Loucy (cell line): ENCODE measurements around the gene B4GALT2.

Experiments
- H2AFZ ChIP-seq: fragments of 200-600 bp; sonication (generic); 2 replicates; pipeline ENCODE4 v1.6.0; 2016; ENCODE audit warnings: antibody characterized with exemption, mild to moderate bottlenecking, low read length, moderate library complexity
- H3F3A ChIP-seq: fragments of 200-600 bp; 2 replicates; pipeline ENCODE4 v1.6.0; 2016; ENCODE audit warnings: antibody characterized with exemption, low read depth, mild to moderate bottlenecking
- H3K27me3 ChIP-seq: fragments of 200-600 bp; sonication (generic); 2 replicates; pipeline ENCODE4 v1.6.1; 2014; ENCODE audit warnings: low read length, mild to moderate bottlenecking; ENCODE audit not compliant: insufficient read depth, poor library complexity, severe bottlenecking
- H3K36me3 ChIP-seq: fragments of 200-600 bp; sonication (generic); 2 replicates; pipeline ENCODE4 v1.6.1; 2016; ENCODE audit warnings: low read length; ENCODE audit not compliant: insufficient read depth
- H3K4me1 ChIP-seq: fragments of 200-600 bp; sonication (generic); 2 replicates; pipeline ENCODE4 v1.5.1; 2014; ENCODE audit warnings: low read length, mild to moderate bottlenecking; ENCODE audit not compliant: insufficient read depth, poor library complexity, severe bottlenecking
- H3K4me2 ChIP-seq: fragments of 200-600 bp; sonication (generic); 2 replicates; pipeline ENCODE4 v1.6.0; 2014; ENCODE audit warnings: antibody characterized with exemption, low read length, low read depth, mild to moderate bottlenecking; ENCODE audit not compliant: poor library complexity, severe bottlenecking
- H3K4me3 ChIP-seq: fragments of 200-600 bp; sonication (generic); 2 replicates; pipeline ENCODE4 v1.5.1; 2014; ENCODE audit warnings: low read length, mild to moderate bottlenecking, mixed read lengths; ENCODE audit not compliant: poor library complexity, severe bottlenecking
- H3K79me2 ChIP-seq: fragments of 200-600 bp; sonication (generic); 2 replicates; pipeline ENCODE4 v1.6.1; 2014; ENCODE audit warnings: low read length; ENCODE audit not compliant: insufficient read depth
- H3K9ac ChIP-seq: fragments of 200-600 bp; sonication (generic); 2 replicates; pipeline ENCODE4 v1.6.0; 2014; ENCODE audit warnings: mild to moderate bottlenecking, low read depth, low read length, moderate library complexity; ENCODE audit not compliant: poor library complexity, severe bottlenecking
- H3K9me2 ChIP-seq: fragments of 200-600 bp; sonication (generic); replicated peaks from 2 replicates; pipeline ENCODE4 v1.6.1; 2016; ENCODE audit warnings: low read depth, low read length, mixed read lengths
- H3K9me3 ChIP-seq: fragments of 200-600 bp; sonication (generic); 2 replicates; pipeline ENCODE4 v1.6.1; 2014; ENCODE audit warnings: mild to moderate bottlenecking, antibody characterized with exemption, low read length, low read depth; ENCODE audit not compliant: insufficient read depth
- H4K20me1 ChIP-seq: fragments of 200-600 bp; sonication (generic); 2 replicates; pipeline ENCODE4 v1.6.0; 2014; ENCODE audit warnings: antibody characterized with exemption, low read length, mild to moderate bottlenecking; ENCODE audit not compliant: insufficient read depth, poor library complexity, severe bottlenecking
- CTCF ChIP-seq: fragments of 200-600 bp; sonication (generic); conservative IDR thresholded peaks from 2 replicates; pipeline ENCODE4 v1.5.1; 2014; ENCODE audit warnings: mild to moderate bottlenecking, antibody characterized with exemption, low read length
- EZH2phosphoT487 ChIP-seq: fragments of 200-600 bp; IDR thresholded peaks from 2 replicates; pipeline ENCODE4 v1.6.1; 2018; ENCODE audit warnings: antibody characterized with exemption, mild to moderate bottlenecking, moderate library complexity, borderline replicate concordance

B4GALT2 gene

GRCh38 chr1:43963006-43963405, 16.0 kb upstream of the B4GALT2 start:
- TF ChIP-seq CTCF (no peak), EZH2phosphoT487 (no peak)
- Histone ChIP-seq H3F3A (no peaks in the 10 kb centered on the region), H3K4me3 (no peak overlapping the region), H3K4me2 (no peak overlapping the region), H3K36me3 (no peaks in the 10 kb centered on the region), H3K79me2 (no peaks in the 10 kb centered on the region), H3K4me1 (no peaks in the 10 kb centered on the region), H2AFZ (no peak overlapping the region), H3K9ac (no peak overlapping the region), H3K9me2 (no peaks in the 10 kb centered on the region), H3K27me3 (no peaks in the 10 kb centered on the region), H4K20me1 (no peaks in the 10 kb centered on the region), H3K9me3 (no peaks in the 10 kb centered on the region)

GRCh38 chr1:43963890-43964289, 15.1 kb upstream of the B4GALT2 start:
- TF ChIP-seq EZH2phosphoT487 (no peak), CTCF (no peak)
- Histone ChIP-seq H3K36me3 (no peaks in the 10 kb centered on the region), H3K4me2 (no peak overlapping the region)

GRCh38 chr1:43965316-43965715, 13.7 kb upstream of the B4GALT2 start:
- Histone ChIP-seq H3K9ac (no peak overlapping the region), H3K79me2 (peaks cover 3% of the 10 kb centered on the region; the same call in 1 of the 2 replicates), H3K27me3 (no peaks in the 10 kb centered on the region), H4K20me1 (no peaks in the 10 kb centered on the region), H3K4me1 (no peaks in the 10 kb centered on the region), H3K9me2 (no peaks in the 10 kb centered on the region), H3K4me2 (no peak overlapping the region), H2AFZ (no peak overlapping the region), H3K9me3 (no peaks in the 10 kb centered on the region), H3F3A (no peaks in the 10 kb centered on the region), H3K4me3 (no peak overlapping the region), H3K36me3 (no peaks in the 10 kb centered on the region)
- TF ChIP-seq EZH2phosphoT487, result no peak
- TF ChIP-seq CTCF, result no peak

More at GRCh38 chr1:43963890-43964289, 15.1 kb upstream of the B4GALT2 start:
- no peaks in the 10 kb centered on the region for H4K20me1 ChIP-seq
- H3F3A ChIP-seq, result no peaks in the 10 kb centered on the region
- no peak overlapping the region for H2AFZ ChIP-seq
- no peak overlapping the region for H3K9ac ChIP-seq
- no peaks in the 10 kb centered on the region for H3K9me2 ChIP-seq
- no peaks in the 10 kb centered on the region for H3K27me3 ChIP-seq
- no peaks in the 10 kb centered on the region for H3K4me1 ChIP-seq
- no peak overlapping the region for H3K4me3 ChIP-seq
- H3K9me3 ChIP-seq, result no peaks in the 10 kb centered on the region
- no peaks in the 10 kb centered on the region for H3K79me2 ChIP-seq
